Muscle layer of colon (tissue), 2 donors: ENCODE data around the gene RPE.

Experiments used
- H3K27ac ChIP-seq: one replicate; pipeline ENCODE4 v1.7.0; 2013; ENCODE audit warnings: low read depth, mild to moderate bottlenecking, low read length, moderate library complexity
- H3K27me3 ChIP-seq, 2 donors: one replicate each; pipeline ENCODE4 v1.7.0; 2013; ENCODE audit warnings: low read length in 2 of 2, mild to moderate bottlenecking in 2 of 2; ENCODE audit not compliant: insufficient read depth in 2 of 2, control insufficient read depth in 1 of 2
- H3K36me3 ChIP-seq: one replicate; pipeline ENCODE4 v1.7.0; 2013; ENCODE audit warnings: mild to moderate bottlenecking, low read length; ENCODE audit not compliant: insufficient read depth
- H3K4me1 ChIP-seq: one replicate; pipeline ENCODE4 v1.7.0; 2013; ENCODE audit warnings: mild to moderate bottlenecking, low read length; ENCODE audit not compliant: insufficient read depth
- H3K4me3 ChIP-seq, 2 donors: one replicate each; pipeline ENCODE4 v1.7.0; 2013; ENCODE audit warnings: low read length in 2 of 2, low read depth in 1 of 2, mild to moderate bottlenecking in 1 of 2, moderate library complexity in 1 of 2
- H3K9ac ChIP-seq: one replicate; pipeline ENCODE4 v1.7.0; 2013; ENCODE audit warnings: low read length
- H3K9me3 ChIP-seq: one replicate; pipeline ENCODE4 v1.7.0; 2013; ENCODE audit warnings: mild to moderate bottlenecking, low read length
- donor health status: abdominal sarcoma.
- donor health status: Adenocarcinoma of cecum.

The RPE gene

DNA sequence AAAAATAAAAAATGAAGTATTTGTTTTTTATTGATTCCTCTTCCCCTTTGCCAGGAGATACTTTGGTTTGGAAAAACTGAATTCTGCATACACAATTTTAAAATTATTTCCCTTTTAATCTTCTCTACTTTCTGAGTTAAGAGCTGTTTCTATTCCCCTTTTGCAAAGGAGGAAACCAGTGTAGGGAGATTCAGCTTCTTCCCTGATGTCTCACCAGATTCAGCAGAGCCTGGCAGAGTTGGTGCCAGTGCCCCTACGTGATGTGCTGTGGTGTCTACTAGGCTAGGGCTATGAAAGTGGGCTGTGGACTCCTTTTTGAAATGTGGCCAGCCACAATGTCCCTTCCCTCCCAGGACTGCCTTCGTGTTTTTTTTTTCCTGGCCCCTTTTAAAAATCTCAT lies 2.4 kb downstream of the RPE start:
- Histone ChIP-seq H3K4me3 (no peak overlapping the region), H3K4me1 (peaks cover 35% of the 10 kb centered on the region), H3K27ac (no peak overlapping the region), H3K27me3 (no peaks in the 10 kb centered on the region), H3K9me3 (no peaks in the 10 kb centered on the region), H3K36me3 (peaks cover 4% of the 10 kb centered on the region), H3K9ac (no peak overlapping the region)

- peaks cover 13% of the 10 kb centered on the region for H3K36me3 ChIP-seq
- peaks cover 34% of the 10 kb centered on the region for H3K4me1 ChIP-seq
- no peak overlapping the region for H3K4me3 ChIP-seq
- H3K9me3 ChIP-seq: no peaks in the 10 kb centered on the region
- no peak overlapping the region for H3K27ac ChIP-seq
- H3K9ac ChIP-seq: no peak overlapping the region
- no peaks in the 10 kb centered on the region for H3K27me3 ChIP-seq
Observed at GRCh38 chr2:210007895-210008294, 5.5 kb downstream of the RPE start.

DNA sequence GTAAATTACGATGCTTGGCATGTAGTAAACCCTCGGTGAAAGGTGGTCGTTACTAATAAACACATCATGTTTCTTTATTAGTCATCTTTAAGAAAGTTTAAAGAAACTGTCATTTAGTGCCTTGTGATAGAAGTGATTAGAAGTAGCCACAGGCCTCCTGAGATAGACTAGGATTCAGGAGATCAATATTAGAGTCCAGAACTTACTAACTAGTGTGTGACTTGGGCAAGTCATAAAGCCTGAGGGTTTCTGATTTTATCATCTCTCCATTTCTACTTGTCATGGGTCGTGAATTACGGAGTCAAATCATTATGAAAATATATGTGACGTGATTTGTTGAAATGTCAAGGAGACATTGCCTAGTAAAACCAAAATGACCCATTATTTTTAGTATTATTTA lies 6.7 kb downstream of the RPE start:
- no peak overlapping the region for H3K4me3 ChIP-seq
- no peaks in the 10 kb centered on the region for H3K27me3 ChIP-seq
- H3K9ac ChIP-seq: no peak overlapping the region
- H3K4me1 ChIP-seq: peaks cover 22% of the 10 kb centered on the region
- peaks cover 13% of the 10 kb centered on the region for H3K36me3 ChIP-seq
- no peak overlapping the region for H3K27ac ChIP-seq
- H3K9me3 ChIP-seq: no peaks in the 10 kb centered on the region

DNA sequence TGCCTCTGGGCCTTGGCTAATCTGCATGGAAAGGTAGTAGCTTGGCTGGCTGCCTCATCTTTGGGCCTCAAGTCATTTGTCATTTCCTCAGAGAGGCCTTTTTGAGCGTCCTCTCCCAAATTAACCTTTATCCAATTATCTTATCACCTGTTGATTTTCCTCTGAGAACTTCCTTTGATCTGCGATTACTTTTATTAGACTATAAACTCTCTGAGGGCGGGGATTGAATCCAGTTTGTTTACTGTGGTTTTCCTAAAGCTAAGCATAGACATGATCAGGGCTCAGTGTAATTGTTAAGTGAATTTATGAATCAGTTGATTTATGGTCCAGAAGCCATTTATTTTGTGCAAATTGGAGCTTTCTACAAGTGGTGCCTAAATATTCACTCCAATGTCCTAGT lies 7.5 kb downstream of the RPE start:
- H3K36me3 ChIP-seq: peaks cover 16% of the 10 kb centered on the region
- no peak overlapping the region for H3K9ac ChIP-seq
- H3K4me1 ChIP-seq: peaks cover 14% of the 10 kb centered on the region
- no peak overlapping the region for H3K4me3 ChIP-seq
- no peak overlapping the region for H3K27ac ChIP-seq
- H3K27me3 ChIP-seq: no peaks in the 10 kb centered on the region
- no peaks in the 10 kb centered on the region for H3K9me3 ChIP-seq

GRCh38 chr2:210020138-210020537 lies 17.7 kb downstream of the RPE start:
- H3K9ac ChIP-seq: no peak overlapping the region
- H3K27ac ChIP-seq: no peak overlapping the region
- no peak overlapping the region for H3K4me3 ChIP-seq
- no peaks in the 10 kb centered on the region for H3K4me1 ChIP-seq
- H3K27me3 ChIP-seq: no peaks in the 10 kb centered on the region
- H3K9me3 ChIP-seq: no peaks in the 10 kb centered on the region
- H3K36me3 ChIP-seq: peaks cover 62% of the 10 kb centered on the region

DNA sequence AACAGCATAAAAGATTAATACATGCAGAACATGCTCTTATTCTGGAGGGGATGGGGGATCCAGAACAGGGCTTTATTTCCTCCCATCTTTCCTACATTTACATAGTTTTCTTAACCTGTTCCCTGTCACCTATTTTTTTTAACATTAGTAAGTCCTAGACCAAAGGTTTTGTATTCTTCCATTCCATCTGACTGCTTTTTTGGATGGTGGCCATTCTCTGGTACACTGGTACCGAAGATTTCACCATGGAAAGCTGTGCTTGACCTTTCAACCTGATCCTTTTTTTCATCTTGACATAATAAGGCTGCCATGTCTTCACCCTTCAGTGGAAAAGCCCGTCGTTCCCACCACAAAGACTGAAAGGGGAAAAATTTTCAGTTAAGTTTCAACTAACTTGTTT lies 20.4 kb downstream of the RPE start:
- no peaks in the 10 kb centered on the region for H3K4me1 ChIP-seq
- H3K4me3 ChIP-seq: no peak overlapping the region
- H3K9me3 ChIP-seq: no peaks in the 10 kb centered on the region
- H3K27ac ChIP-seq: no peak overlapping the region
- H3K27me3 ChIP-seq: no peaks in the 10 kb centered on the region
- H3K36me3 ChIP-seq: peaks cover 42% of the 10 kb centered on the region
- no peak overlapping the region for H3K9ac ChIP-seq

GRCh38 chr2:210027608-210028007 lies 25.2 kb downstream of the RPE start:
- Histone ChIP-seq H3K36me3 (peaks cover 18% of the 10 kb centered on the region), H3K4me1 (no peaks in the 10 kb centered on the region), H3K27ac (no peak overlapping the region), H3K9me3 (no peaks in the 10 kb centered on the region), H3K27me3 (no peaks in the 10 kb centered on the region), H3K9ac (no peak overlapping the region), H3K4me3 (no peak overlapping the region)

DNA sequence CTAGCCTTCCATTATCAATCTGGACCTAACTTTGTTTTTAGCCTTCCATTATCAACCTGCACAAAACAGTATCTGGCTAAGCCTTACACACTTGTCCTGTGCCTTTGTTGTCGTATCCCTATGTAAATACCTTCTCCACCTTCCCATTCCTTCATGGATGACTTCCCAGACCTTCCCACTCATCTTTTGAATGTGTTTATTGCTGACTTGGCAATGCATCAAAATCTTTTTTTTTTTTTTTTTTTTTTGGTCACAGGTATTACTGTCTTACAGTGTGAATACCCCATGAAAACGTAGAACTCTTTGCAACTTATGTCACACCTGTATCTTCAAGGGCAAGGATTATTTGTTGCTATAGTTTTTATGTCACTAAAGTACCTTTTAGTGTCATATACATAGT lies 25.7 kb downstream of the RPE start:
- Histone ChIP-seq H3K36me3 (peaks cover 14% of the 10 kb centered on the region), H3K4me3 (no peak overlapping the region), H3K27ac (no peak overlapping the region), H3K27me3 (no peaks in the 10 kb centered on the region), H3K9me3 (no peaks in the 10 kb centered on the region), H3K4me1 (no peaks in the 10 kb centered on the region), H3K9ac (no peak overlapping the region)

DNA sequence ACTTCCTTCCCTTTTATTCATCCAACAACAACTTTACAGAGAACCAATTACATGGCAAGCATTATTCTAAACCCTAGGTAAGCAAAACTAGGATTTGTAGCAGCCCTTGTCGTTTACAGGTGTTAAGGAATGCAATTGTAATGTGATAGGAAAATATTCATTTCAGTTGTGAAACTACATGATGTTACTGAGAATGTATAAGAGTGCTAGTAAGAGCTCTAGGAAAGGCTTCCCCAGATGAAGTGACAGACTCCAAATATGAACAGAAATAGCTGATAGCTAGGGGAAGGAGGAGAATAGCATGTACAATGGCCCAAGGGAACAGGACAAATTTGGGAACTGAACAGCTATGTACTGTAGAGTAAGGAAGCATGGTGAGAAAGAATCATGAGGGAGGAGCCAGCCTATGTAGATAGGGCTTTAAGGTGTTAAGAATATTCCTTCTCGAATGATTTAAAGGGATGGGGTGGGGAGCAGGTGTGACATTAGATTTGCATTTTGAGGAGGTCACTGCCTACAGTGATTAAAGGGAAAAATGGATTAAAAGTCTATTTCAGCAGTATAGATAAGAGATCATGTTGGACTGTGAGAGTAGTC lies 31.7 kb downstream of the RPE start:
- Histone ChIP-seq H3K36me3 (no peaks in the 10 kb centered on the region), H3K9ac (no peak overlapping the region)

GRCh38 chr2:210035679-210036078 lies 33.2 kb downstream of the RPE start:
- no peaks in the 10 kb centered on the region for H3K36me3 ChIP-seq
- H3K27me3 ChIP-seq: no peaks in the 10 kb centered on the region
- H3K9ac ChIP-seq: no peak overlapping the region
- no peaks in the 10 kb centered on the region for H3K9me3 ChIP-seq
- no peaks in the 10 kb centered on the region for H3K4me1 ChIP-seq
- no peak overlapping the region for H3K4me3 ChIP-seq
- no peak overlapping the region for H3K27ac ChIP-seq

More for the DNA sequence above, 31.7 kb downstream of the RPE start:
- no peaks in the 10 kb centered on the region for H3K4me1 ChIP-seq
- no peak overlapping the region for H3K4me3 ChIP-seq
- H3K9me3 ChIP-seq: no peaks in the 10 kb centered on the region
- no peak overlapping the region for H3K27ac ChIP-seq
- H3K27me3 ChIP-seq: no peaks in the 10 kb centered on the region

DNA sequence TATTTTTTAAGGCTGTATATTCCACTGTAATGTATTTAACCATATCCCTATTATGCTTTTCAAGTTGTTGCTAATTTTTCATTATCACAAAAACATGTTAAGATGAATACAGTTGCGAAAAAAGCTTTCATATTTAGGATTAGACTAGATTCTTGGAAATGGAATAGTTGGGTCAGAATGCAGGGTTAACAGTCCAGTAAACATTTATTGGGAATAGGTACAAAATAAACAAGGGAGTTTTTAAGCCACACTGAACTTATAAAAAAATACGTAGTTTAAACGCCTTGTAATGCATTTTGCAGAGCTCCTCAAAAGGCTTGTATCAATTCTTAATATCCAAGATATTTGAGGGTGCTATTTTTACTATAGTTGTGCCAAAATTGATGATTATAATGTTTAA lies 35.6 kb downstream of the RPE start:
- H3K9ac ChIP-seq: no peak overlapping the region
- peaks cover 4% of the 10 kb centered on the region for H3K36me3 ChIP-seq
- no peaks in the 10 kb centered on the region for H3K27me3 ChIP-seq
- H3K9me3 ChIP-seq: no peaks in the 10 kb centered on the region
- H3K4me1 ChIP-seq: no peaks in the 10 kb centered on the region
- H3K4me3 ChIP-seq: no peak overlapping the region
- no peak overlapping the region for H3K27ac ChIP-seq

DNA sequence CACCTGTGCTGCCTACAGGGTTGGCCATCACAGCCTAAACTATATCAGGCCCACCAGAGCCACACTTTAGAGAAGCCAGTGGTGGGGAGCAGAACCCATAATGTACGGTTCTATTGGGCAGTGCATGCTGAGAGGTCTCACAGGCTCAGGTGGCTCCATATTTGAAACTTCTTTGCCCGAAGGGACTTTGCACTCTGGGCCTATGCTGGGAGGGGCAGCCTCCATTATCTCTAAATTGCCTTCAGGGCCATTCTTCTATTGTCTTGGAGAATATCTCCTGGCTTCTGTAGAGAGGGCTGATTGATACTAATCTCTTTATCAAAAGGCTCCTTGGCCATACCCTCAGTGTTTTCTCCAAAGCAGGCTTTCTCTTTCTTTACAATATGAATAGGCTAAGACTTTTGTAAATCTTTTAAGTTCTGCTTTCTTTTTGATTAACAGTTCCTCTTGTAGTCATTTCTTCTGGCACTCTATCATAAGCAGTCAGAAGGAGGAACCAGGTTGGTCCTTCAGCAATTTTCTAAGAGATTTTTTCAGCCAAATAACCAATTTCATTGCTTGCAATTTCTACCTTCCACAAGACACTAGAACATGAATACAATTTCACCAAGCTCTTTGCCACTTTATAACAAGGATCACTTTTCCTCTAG lies 44.5 kb downstream of the RPE start:
- H3K9me3 ChIP-seq: no peaks in the 10 kb centered on the region
- no peaks in the 10 kb centered on the region for H3K27me3 ChIP-seq
- H3K9ac ChIP-seq: no peak overlapping the region
- peaks cover 20% of the 10 kb centered on the region for H3K36me3 ChIP-seq
- H3K27ac ChIP-seq: no peak overlapping the region
- H3K4me3 ChIP-seq: no peak overlapping the region
- H3K4me1 ChIP-seq: no peaks in the 10 kb centered on the region
